ENCODE results near the gene KRT13. TPM values are rescaled to one million over a fixed set of nuclear protein-coding genes. Genes with fewer than 3 reads are reported as not detected.

KRT13 gene
- total and polyA plus RNA-seq, 9 of the 15 experiments (the other 6 are each of a cell fraction or from before 2014, with no cell fraction given): 0.11 to 1.1 (median 0.24) TPM; not detected in 3

DNA sequence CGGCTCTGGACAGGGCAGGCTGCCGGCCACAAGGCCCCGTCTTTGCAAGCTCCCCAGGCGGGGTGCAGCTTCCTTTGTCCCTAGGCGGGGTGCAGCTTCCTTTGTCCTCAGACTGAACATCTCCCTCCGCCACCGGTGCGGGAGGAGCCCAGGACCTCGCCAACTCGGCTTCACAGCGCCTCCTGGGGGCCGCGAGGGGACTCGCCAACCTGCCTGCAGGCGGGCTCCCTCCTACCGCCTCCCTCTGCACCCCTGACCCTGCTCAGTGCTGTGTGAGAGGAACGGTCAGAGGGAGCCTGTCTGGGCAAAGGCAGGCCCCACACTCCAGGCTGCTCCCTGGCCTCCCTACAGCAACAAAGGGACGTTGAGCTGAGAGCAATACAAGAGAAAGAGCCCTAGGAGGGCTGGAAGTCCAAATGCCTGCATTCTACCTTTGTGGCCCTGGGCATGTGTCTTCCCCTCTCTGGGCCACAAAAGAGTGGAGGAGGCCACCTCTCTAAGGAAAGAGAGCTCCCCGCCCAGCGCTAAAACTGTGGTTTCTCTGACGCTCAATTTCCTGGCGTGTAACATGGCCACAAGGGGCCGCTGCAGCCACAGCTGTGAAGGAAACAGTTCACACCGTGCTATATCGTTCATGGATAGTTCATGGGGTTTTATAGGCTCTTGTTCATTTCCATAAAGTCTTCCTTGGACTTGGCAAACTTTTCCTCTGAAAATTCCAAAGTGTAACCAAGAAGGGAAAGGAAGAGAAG, 43.6 kb upstream of the KRT13 start (continued):
- TF ChIP-seq, protein P1, sequence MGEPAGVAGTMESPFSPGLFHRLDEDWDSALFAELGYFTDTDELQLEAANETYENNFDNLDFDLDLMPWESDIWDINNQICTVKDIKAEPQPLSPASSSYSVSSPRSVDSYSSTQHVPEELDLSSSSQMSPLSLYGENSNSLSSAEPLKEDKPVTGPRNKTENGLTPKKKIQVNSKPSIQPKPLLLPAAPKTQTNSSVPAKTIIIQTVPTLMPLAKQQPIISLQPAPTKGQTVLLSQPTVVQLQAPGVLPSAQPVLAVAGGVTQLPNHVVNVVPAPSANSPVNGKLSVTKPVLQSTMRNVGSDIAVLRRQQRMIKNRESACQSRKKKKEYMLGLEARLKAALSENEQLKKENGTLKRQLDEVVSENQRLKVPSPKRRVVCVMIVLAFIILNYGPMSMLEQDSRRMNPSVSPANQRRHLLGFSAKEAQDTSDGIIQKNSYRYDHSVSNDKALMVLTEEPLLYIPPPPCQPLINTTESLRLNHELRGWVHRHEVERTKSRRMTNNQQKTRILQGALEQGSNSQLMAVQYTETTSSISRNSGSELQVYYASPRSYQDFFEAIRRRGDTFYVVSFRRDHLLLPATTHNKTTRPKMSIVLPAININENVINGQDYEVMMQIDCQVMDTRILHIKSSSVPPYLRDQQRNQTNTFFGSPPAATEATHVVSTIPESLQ (CRISPR knock-in tag; IDR thresholded peaks at IDR 0.05): no peak
- TF ChIP-seq ZNF318 (IDR thresholded peaks at IDR 0.05; ENCODE audit: borderline replicate concordance in 1 of 2, low read depth in 1 of 2) (no peak), KLF16 (IDR thresholded peaks at IDR 0.05) (peak; percentile 53; the same call in 1 of the 2 replicates), TRIM28 (IDR thresholded peaks at IDR 0.05) (0 out of 2 replicates have a peak, but pooled peaks have one; percentile 25), MNT (conservative IDR thresholded peaks at IDR 0.05) (peak in 1 of 2 experiments; percentile 25; a peak in 1 of 4 replicates), RBFOX2 (IDR thresholded peaks at IDR 0.05; ENCODE audit: low read depth, low read length) (no peak), ZNF431 (CRISPR knock-in tag; IDR thresholded peaks at IDR 0.05) (no peak), ZHX1 (conservative IDR thresholded peaks at IDR 0.05; ENCODE audit: low read length) (no peak)
